Caco-2 (cell line): ENCODE measurements around the gene PCK1. TPM values are rescaled to one million over a fixed set of nuclear protein-coding genes. Genes with fewer than 3 reads are reported as not detected.

Experiments used
- BruUV-seq: library from RNA; stranded (reverse); fragments of 400-500 nt; replicated peaks from 2 replicates; lab custom pipeline; 2021; lab: Mats Ljungman, UMichigan
- CTCF ChIA-PET: fragments of 300-600 bp; sonication (Branson Sonifier 250); formaldehyde crosslinking; loops from one replicate; lab custom pipeline; 2022; ENCODE audit warnings: antibody characterized with exemption; lab: Charles Lee
- POLR2A ChIA-PET: fragments of 300-600 bp; sonication (Branson Sonifier 250); formaldehyde crosslinking; loops from one replicate; lab custom pipeline; 2022; ENCODE audit warnings: antibody characterized with exemption; lab: Charles Lee
- DNase-seq, 2 experiments: peaks; one replicate each; pipeline versions ENCODE4 v3.0.0 to v3.0.0-alpha.2; 2020 to 2022
- H3K27me3 ChIP-seq: replicated peaks from 2 replicates; pipeline ENCODE4 v1.6.0; 2011; ENCODE audit warnings: low read length; ENCODE audit not compliant: control insufficient read depth, insufficient read depth
- H3K36me3 ChIP-seq: 2 replicates; pipeline ENCODE4 v1.5.1; 2011; ENCODE audit warnings: low read length; ENCODE audit not compliant: control insufficient read depth, insufficient read depth
- H3K4me1 ChIP-seq: fragments of 250-450 bp; sonication (Bioruptor Pico); 2 replicates; pipeline ENCODE4 v1.5.1; 2020; ENCODE audit warnings: mild to moderate bottlenecking
- H3K4me3 ChIP-seq: 2 replicates; pipeline ENCODE4 v1.5.1; 2011; ENCODE audit warnings: low read depth, mild to moderate bottlenecking, control low read depth, low read length
- H3K9me3 ChIP-seq: fragments of 250-450 bp; sonication (Bioruptor Pico); 2 replicates; pipeline ENCODE4 v1.5.1; 2020; ENCODE audit warnings: mild to moderate bottlenecking, moderate library complexity
- H3K27ac Mint-ChIP-seq: one replicate; pipeline ENCODE4 v1.8.0; 2022; ENCODE audit warnings: mixed read lengths; ENCODE audit not compliant: unreplicated experiment
- H3K27me3 Mint-ChIP-seq: one replicate; pipeline ENCODE4 v1.8.0; 2022; ENCODE audit warnings: mixed read lengths; ENCODE audit not compliant: insufficient read depth, unreplicated experiment
- H3K36me3 Mint-ChIP-seq: one replicate; pipeline ENCODE4 v1.8.0; 2022; ENCODE audit warnings: mild to moderate bottlenecking, mixed read lengths; ENCODE audit not compliant: insufficient read depth, unreplicated experiment
- H3K4me1 Mint-ChIP-seq: one replicate; pipeline ENCODE4 v1.8.0; 2022; ENCODE audit warnings: low read depth, mixed read lengths; ENCODE audit not compliant: unreplicated experiment
- H3K4me3 Mint-ChIP-seq: one replicate; pipeline ENCODE4 v1.8.0; 2022; ENCODE audit warnings: mild to moderate bottlenecking, moderate library complexity, mixed read lengths; ENCODE audit not compliant: unreplicated experiment
- H3K9me3 Mint-ChIP-seq: one replicate; pipeline ENCODE4 v1.8.0; 2022; ENCODE audit warnings: mixed read lengths; ENCODE audit not compliant: unreplicated experiment
- intact Hi-C: fragments of 100-400 bp; cut with micrococcal nuclease; formaldehyde crosslinking; loops from one replicate; pipeline ENCODE4 v1.10.0; 2022; ENCODE audit not compliant: unreplicated experiment
- total RNA-seq: library from RNA; stranded (reverse); gene quantifications from 2 replicates; pipeline ENCODE4 v1.2.3, GENCODE V29; 2022
- TF ChIP-seq, protein P1 (sequence below), 2 experiments: fragments of 200-600 bp in 1 of 2; IDR thresholded peaks; 1 replicate in 1 of 2; 2 replicates in 1 of 2; pipeline versions ENCODE4 v1.5.1 to v1.8.0; 2011 to 2022; ENCODE audit warnings: antibody characterized with exemption in 1 of 2, control low read depth in 1 of 2, inconsistent platforms in 1 of 2, low read depth in 1 of 2, low read length in 1 of 2, mild to moderate bottlenecking in 1 of 2, moderate library complexity in 1 of 2; ENCODE audit not compliant: insufficient read depth in 1 of 2, severe bottlenecking in 1 of 2, unreplicated experiment in 1 of 2

PCK1 gene
- total RNA-seq, 1 experiment from 2014 or later: not detected

DNA sequence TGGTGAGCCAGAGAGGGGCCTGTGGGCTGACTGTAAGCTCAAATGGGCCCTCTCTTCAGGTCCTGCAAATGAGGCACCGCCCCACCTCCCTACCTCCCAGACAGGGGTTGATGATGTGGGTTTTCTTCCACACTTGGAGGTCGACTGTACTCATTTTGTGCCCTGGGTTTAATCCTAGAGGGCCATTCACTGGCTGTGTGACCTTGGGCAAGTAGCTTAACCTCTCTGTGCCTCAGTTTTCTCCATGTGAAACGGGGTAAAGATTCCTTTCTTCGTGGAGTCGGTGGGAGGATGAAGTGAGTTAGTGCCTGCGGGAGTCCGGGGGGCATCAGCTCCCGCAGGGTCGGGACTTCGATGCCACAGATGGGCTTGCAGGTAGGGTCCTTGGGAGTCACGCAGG lies 35.4 kb downstream of the PCK1 start:
- Histone ChIP-seq H3K9me3 (no peaks in the 10 kb centered on the region), H3K4me3 (no peak overlapping the region), H3K36me3 (no peaks in the 10 kb centered on the region), H3K27me3 (no peaks in the 10 kb centered on the region), H3K4me1 (peaks cover 7% of the 10 kb centered on the region; the same call in 1 of the 2 replicates)
- intact Hi-C loops: loop anchor here (10.0 kb wide), 1 partner anchor 212 kb away; no protein-coding TSS in a partner anchor
- DNase-seq: no peak
- H3K27ac Mint-ChIP-seq: no peak overlapping the region
- TF ChIP-seq, protein P1, sequence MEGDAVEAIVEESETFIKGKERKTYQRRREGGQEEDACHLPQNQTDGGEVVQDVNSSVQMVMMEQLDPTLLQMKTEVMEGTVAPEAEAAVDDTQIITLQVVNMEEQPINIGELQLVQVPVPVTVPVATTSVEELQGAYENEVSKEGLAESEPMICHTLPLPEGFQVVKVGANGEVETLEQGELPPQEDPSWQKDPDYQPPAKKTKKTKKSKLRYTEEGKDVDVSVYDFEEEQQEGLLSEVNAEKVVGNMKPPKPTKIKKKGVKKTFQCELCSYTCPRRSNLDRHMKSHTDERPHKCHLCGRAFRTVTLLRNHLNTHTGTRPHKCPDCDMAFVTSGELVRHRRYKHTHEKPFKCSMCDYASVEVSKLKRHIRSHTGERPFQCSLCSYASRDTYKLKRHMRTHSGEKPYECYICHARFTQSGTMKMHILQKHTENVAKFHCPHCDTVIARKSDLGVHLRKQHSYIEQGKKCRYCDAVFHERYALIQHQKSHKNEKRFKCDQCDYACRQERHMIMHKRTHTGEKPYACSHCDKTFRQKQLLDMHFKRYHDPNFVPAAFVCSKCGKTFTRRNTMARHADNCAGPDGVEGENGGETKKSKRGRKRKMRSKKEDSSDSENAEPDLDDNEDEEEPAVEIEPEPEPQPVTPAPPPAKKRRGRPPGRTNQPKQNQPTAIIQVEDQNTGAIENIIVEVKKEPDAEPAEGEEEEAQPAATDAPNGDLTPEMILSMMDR (IDR thresholded peaks at IDR 0.05; ENCODE audit: insufficient read depth in 1 of 2, low read depth in 1 of 2, low read length in 1 of 2, severe bottlenecking in 1 of 2, unreplicated experiment in 1 of 2): no peak
- no TSS peak for BruUV-seq
- H3K9me3 Mint-ChIP-seq: no peaks in the 10 kb centered on the region
- no peaks in the 10 kb centered on the region for H3K4me1 Mint-ChIP-seq
- no peaks in the 10 kb centered on the region for H3K36me3 Mint-ChIP-seq
- H3K27me3 Mint-ChIP-seq: peaks cover 8% of the 10 kb centered on the region
- POLR2A ChIA-PET: no interaction called here
- no peak overlapping the region for H3K4me3 Mint-ChIP-seq
- CTCF ChIA-PET: interaction anchor here (0.9 to 3.3 kb wide), 14 partner anchors 10 to 617 kb away, joined by 3 to 14 read pairs (median 4); no protein-coding TSS in a partner anchor

DNA sequence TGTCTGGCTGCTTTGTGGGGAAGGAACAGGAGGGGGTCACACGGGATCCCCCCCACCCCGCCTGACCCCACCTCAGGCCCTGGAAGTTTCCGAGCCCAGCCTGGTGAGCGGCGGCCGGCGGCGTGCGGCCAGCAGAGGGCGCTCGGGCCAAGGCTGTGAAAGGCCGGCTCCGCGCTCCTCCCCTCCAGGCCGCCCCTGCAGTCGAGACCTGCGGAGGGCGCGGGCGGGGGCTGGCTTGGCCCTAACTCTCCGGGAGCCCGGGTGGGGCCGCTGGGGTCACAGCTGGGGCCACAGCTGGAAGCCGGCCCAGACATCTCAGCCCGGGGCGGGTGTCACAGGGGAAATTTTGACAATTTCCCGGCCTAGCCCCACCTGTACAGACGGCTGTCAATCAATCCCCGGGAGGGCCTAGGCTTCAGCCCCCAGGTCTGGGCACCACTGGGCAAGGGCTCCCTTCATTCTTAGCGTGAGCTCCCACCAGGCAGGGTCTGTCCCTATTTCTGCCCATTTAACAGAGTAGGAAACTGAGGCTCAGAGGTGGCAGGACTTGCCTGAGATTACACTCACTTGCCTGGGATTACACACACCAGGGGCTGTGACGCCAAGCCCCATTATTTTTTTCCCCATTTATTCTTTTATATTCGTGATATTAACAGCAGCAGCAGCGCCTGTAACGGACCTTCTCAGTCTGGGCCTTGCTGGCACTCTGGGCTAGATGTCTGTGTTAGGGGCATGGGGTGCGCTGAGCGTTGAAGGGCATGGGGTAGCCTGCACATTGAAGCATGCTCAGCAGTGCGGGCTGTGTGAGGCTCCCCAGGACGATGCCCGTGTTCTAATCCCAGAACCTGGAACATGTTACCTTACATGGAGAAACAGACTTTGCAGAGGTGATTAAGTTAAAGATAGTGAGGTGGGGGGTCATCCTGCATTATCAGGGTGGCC lies 36.4 kb downstream of the PCK1 start:
- Histone ChIP-seq H3K4me3 (no peak overlapping the region), H3K4me1 (peaks cover 7% of the 10 kb centered on the region; the same call in 1 of the 2 replicates), H3K27me3 (no peaks in the 10 kb centered on the region), H3K36me3 (no peaks in the 10 kb centered on the region), H3K9me3 (no peaks in the 10 kb centered on the region)
- TF ChIP-seq, protein P1 (IDR thresholded peaks at IDR 0.05; ENCODE audit: insufficient read depth in 1 of 2, low read depth in 1 of 2, low read length in 1 of 2, severe bottlenecking in 1 of 2, unreplicated experiment in 1 of 2): peak; percentile 99 to 100
- CTCF ChIA-PET: interaction anchor here (1.0 to 3.3 kb wide), 7 partner anchors 11 to 613 kb away, joined by 3 to 14 read pairs (median 10); no protein-coding TSS in a partner anchor
- no peak overlapping the region for H3K4me3 Mint-ChIP-seq
- H3K36me3 Mint-ChIP-seq: no peaks in the 10 kb centered on the region
- H3K27me3 Mint-ChIP-seq: peaks cover 8% of the 10 kb centered on the region
- no peak overlapping the region for H3K27ac Mint-ChIP-seq
- POLR2A ChIA-PET: no interaction called here
- peak; percentile 73 to 91 for DNase-seq
- H3K9me3 Mint-ChIP-seq: no peaks in the 10 kb centered on the region
- intact Hi-C loops: loop anchor here (1.0 to 10.0 kb wide), 4 partner anchors 57 to 612 kb away; no protein-coding TSS in a partner anchor
- BruUV-seq: no TSS peak
- H3K4me1 Mint-ChIP-seq: no peaks in the 10 kb centered on the region

DNA sequence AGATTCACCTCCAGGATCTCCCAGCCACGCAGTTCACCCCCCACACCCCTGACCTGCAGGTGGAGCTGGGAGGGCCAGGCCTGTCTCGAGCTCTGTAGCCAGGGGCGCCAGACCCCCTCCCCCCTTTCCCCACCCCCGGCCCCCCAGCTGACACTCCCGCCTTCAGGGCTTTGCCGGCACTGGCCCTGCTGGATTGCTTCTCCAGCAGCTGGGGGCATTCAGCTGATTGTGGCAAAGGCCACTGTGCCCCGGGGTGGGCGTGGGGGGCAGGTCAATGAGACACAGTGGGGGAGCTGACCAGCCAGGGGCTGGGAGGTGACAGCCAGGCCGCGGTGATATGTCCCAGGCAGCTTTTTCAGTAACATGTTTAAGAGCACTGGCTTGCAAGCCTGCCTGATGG lies 37.1 kb downstream of the PCK1 start:
- intact Hi-C loops: loop anchor here (10.0 kb wide), 1 partner anchor 213 kb away; no protein-coding TSS in a partner anchor
- H3K27ac Mint-ChIP-seq: no peak overlapping the region
- Histone ChIP-seq H3K9me3 (no peaks in the 10 kb centered on the region; the same call in 1 of the 2 replicates), H3K4me3 (no peak overlapping the region), H3K36me3 (no peaks in the 10 kb centered on the region), H3K27me3 (no peaks in the 10 kb centered on the region), H3K4me1 (peaks cover 7% of the 10 kb centered on the region; the same call in 1 of the 2 replicates)
- ChIA-PET POLR2A (no interaction called here), CTCF (interaction anchor here (0.6 to 1.9 kb wide), 2 partner anchors 611 to 846 kb away, joined by 5 to 10 read pairs; no protein-coding TSS in a partner anchor)
- H3K9me3 Mint-ChIP-seq: no peaks in the 10 kb centered on the region
- peaks cover 10% of the 10 kb centered on the region for H3K27me3 Mint-ChIP-seq
- no peaks in the 10 kb centered on the region for H3K4me1 Mint-ChIP-seq
- no peak overlapping the region for H3K4me3 Mint-ChIP-seq
- no peaks in the 10 kb centered on the region for H3K36me3 Mint-ChIP-seq
- no TSS peak for BruUV-seq
- no peak for DNase-seq
- TF ChIP-seq, protein P1 (IDR thresholded peaks at IDR 0.05; ENCODE audit: insufficient read depth in 1 of 2, low read depth in 1 of 2, low read length in 1 of 2, severe bottlenecking in 1 of 2, unreplicated experiment in 1 of 2): no peak
